ENCODE data around the gene SPATA32. TPM values are rescaled to one million over a fixed set of nuclear protein-coding genes. Genes with fewer than 3 reads are reported as not detected.

SPATA32 gene
- total RNA-seq, 1 experiment from 2014 or later: 0.85 TPM

- no peaks in the 10 kb centered on the region for H3K9me3 Mint-ChIP-seq (ENCODE audit: low read depth, unreplicated experiment)
- H3K36me3 Mint-ChIP-seq (ENCODE audit: insufficient read depth, unreplicated experiment): peaks cover 42% of the 10 kb centered on the region
- peak overlapping the region; percentile 28 for H3K27ac Mint-ChIP-seq (ENCODE audit: unreplicated experiment)
- no TSS peak for BruUV-seq (replicated peaks)
- intact Hi-C loops (cut with micrococcal nuclease; ENCODE audit: unreplicated experiment): no loop called here
- TF ChIP-seq CTCF (IDR thresholded peaks at IDR 0.05; ENCODE audit: unreplicated experiment): no peak
- CTCF ChIA-PET: interaction anchor here (1.3 kb wide), 1 partner anchor 16 kb away, joined by 3 read pairs; no protein-coding TSS in a partner anchor
- no peaks in the 10 kb centered on the region for H3K27me3 Mint-ChIP-seq (ENCODE audit: unreplicated experiment)
- no peak for DNase-seq
- no peak overlapping the region for H3K4me3 Mint-ChIP-seq (ENCODE audit: low read depth, unreplicated experiment)
- peaks cover 74% of the 10 kb centered on the region for H3K4me1 Mint-ChIP-seq (ENCODE audit: low read depth, unreplicated experiment)
These were observed 34.9 kb upstream of the SPATA32 start for GRCh38 chr17:45296833-45297124.

- no TSS peak for BruUV-seq (replicated peaks)
- Mint-ChIP-seq H3K36me3 (ENCODE audit: insufficient read depth, unreplicated experiment) (peaks cover 42% of the 10 kb centered on the region), H3K4me3 (ENCODE audit: low read depth, unreplicated experiment) (no peak overlapping the region), H3K27me3 (ENCODE audit: unreplicated experiment) (no peaks in the 10 kb centered on the region), H3K9me3 (ENCODE audit: low read depth, unreplicated experiment) (no peaks in the 10 kb centered on the region), H3K27ac (ENCODE audit: unreplicated experiment) (peak overlapping the region; percentile 28), H3K4me1 (ENCODE audit: low read depth, unreplicated experiment) (peaks cover 76% of the 10 kb centered on the region)
- no peak for TF ChIP-seq CTCF (IDR thresholded peaks at IDR 0.05; ENCODE audit: unreplicated experiment)
- CTCF ChIA-PET: interaction anchor here (1.1 to 1.3 kb wide), 2 partner anchors 15 to 16 kb away, joined by 3 to 4 read pairs; no protein-coding TSS in a partner anchor
- no peak for DNase-seq
- intact Hi-C loops (cut with micrococcal nuclease; ENCODE audit: unreplicated experiment): no loop called here
These were observed 34.3 kb upstream of the SPATA32 start for GRCh38 chr17:45296003-45296832.

GRCh38 chr17:45294506-45294905, 32.6 kb upstream of the SPATA32 start:
- CTCF ChIA-PET: interaction anchor here (0.6 to 4.0 kb wide), 9 partner anchors 8 to 697 kb away, joined by 3 to 32 read pairs (median 10); partner anchors contain the start of gene MAP3K14
- no peak for DNase-seq
- H3K27ac Mint-ChIP-seq (ENCODE audit: unreplicated experiment): peak overlapping the region; percentile 66
- TF ChIP-seq CTCF (IDR thresholded peaks at IDR 0.05; ENCODE audit: unreplicated experiment): no peak
- intact Hi-C loops (cut with micrococcal nuclease; ENCODE audit: unreplicated experiment): no loop called here
- no TSS peak for BruUV-seq (replicated peaks)
- H3K9me3 Mint-ChIP-seq (ENCODE audit: low read depth, unreplicated experiment): no peaks in the 10 kb centered on the region
- peak overlapping the region; percentile 21 for H3K4me3 Mint-ChIP-seq (ENCODE audit: low read depth, unreplicated experiment)
- peaks cover 82% of the 10 kb centered on the region for H3K4me1 Mint-ChIP-seq (ENCODE audit: low read depth, unreplicated experiment)
- H3K27me3 Mint-ChIP-seq (ENCODE audit: unreplicated experiment): no peaks in the 10 kb centered on the region
- H3K36me3 Mint-ChIP-seq (ENCODE audit: insufficient read depth, unreplicated experiment): peaks cover 52% of the 10 kb centered on the region

DNA sequence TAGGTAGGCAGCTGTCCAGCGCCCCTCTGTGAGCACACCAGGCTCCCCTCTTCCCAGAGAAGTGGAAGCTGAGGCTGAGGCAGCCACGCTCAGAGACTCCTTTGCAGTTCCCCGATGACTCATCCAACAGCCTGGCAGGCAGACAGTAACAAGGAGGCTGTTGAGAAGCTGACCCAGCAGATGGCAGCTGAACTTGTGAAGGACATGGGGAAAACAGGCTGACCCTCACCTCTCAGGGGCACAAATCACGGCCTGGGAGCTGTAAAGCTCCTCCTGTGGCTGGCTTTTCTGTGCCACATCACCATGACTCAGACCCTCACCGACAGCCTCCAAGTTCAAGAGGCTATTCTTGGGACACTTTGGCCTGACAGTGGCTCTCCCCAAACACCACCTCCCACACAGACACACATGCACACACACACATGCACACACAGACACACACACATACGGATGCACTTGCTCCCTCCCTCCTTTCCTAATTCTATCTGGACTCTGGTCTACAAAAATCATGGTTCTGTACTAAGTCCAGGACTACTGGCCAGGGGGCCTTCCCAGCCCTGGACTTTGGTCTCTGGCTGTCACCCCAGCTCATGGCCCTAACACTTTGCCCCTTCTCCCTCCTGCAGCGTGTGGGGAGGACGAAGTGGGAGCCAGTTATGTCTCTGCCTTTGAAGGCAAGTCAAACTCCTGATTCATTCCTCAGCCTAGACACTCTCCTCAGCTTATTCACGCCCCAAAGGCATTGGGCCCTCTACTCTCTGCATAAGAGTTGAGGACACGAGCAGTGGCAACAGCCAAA, 31.7 kb upstream of the SPATA32 start:
- H3K4me1 Mint-ChIP-seq (ENCODE audit: low read depth, unreplicated experiment): peaks cover 73% of the 10 kb centered on the region
- peak overlapping the region; percentile 66 for H3K27ac Mint-ChIP-seq (ENCODE audit: unreplicated experiment)
- BruUV-seq (replicated peaks): no TSS peak
- intact Hi-C loops (cut with micrococcal nuclease; ENCODE audit: unreplicated experiment): loop anchor here (1.0 kb wide), 1 partner anchor 92 kb away; no protein-coding TSS in a partner anchor
- TF ChIP-seq CTCF (IDR thresholded peaks at IDR 0.05; ENCODE audit: unreplicated experiment): no peak
- H3K9me3 Mint-ChIP-seq (ENCODE audit: low read depth, unreplicated experiment): no peaks in the 10 kb centered on the region
- H3K27me3 Mint-ChIP-seq (ENCODE audit: unreplicated experiment): no peaks in the 10 kb centered on the region
- DNase-seq: peak; percentile 81
- peak overlapping the region; percentile 21 for H3K4me3 Mint-ChIP-seq (ENCODE audit: low read depth, unreplicated experiment)
- H3K36me3 Mint-ChIP-seq (ENCODE audit: insufficient read depth, unreplicated experiment): peaks cover 55% of the 10 kb centered on the region
- CTCF ChIA-PET: interaction anchor here (0.5 to 4.0 kb wide), 14 partner anchors 9 to 698 kb away, joined by 3 to 32 read pairs (median 6); partner anchors contain the start of gene MAP3K14

Measured in Calu3 (cell line).